Skin of body (tissue), 3 donors: ENCODE results near the gene AP2A1. TPM values are rescaled to one million over a fixed set of nuclear protein-coding genes. Genes with fewer than 3 reads are reported as not detected.

Source experiments
- DNase-seq: peaks from one replicate; lab custom pipeline; 2025; lab: John Stamatoyannopoulos, UW
- small RNA-seq: library from RNA; depleted of rRNA; stranded (forward); fragments of <200 nt; gene quantifications from one replicate; pipeline ENCODE3, GENCODE V24; 2014; ENCODE audit warnings: low replicate concordance
- total RNA-seq: library from RNA; depleted of rRNA; stranded (reverse); fragments of >200 nt; gene quantifications from one replicate; pipeline ENCODE4 v1.2.3, GENCODE V29; 2014

The AP2A1 gene
- total RNA-seq, 1 donor from 2014 or later: 31.4 TPM

GRCh38 chr19:49854378-49855263, 87.8 kb downstream of the AP2A1 start:
- no peak for DNase-seq

GRCh38 chr19:49855277-49855675, 88.5 kb downstream of the AP2A1 start:
- no peak for DNase-seq

GRCh38 chr19:49855676-49856573, 89.1 kb downstream of the AP2A1 start:
- no peak for DNase-seq

- no peak for DNase-seq
Observed at GRCh38 chr19:49856574-49857021, 89.8 kb downstream of the AP2A1 start.

Small RNAs within 50 kb of the gene (small RNA-seq; reads per million reads assigned to genes)
- gene MIR4749: not detected
- not detected for gene MIR6799
- not detected for gene RNU6-841P

Other genes starting within 250 kb of the AP2A1 start
- 71.9 TPM for gene RCN3, start 239.0 kb upstream of the AP2A1 start, total RNA-seq
- 28.4 TPM for gene NOSIP, start 186.4 kb upstream of the AP2A1 start, total RNA-seq
- 2.8 TPM for gene PRRG2, start 185.7 kb upstream of the AP2A1 start, total RNA-seq
- gene PRR12, start 175.8 kb upstream of the AP2A1 start, total RNA-seq: 6.9 TPM
- gene RRAS, start 126.9 kb upstream of the AP2A1 start, total RNA-seq: 10.2 TPM
- 8.5 TPM for gene SCAF1, start 124.8 kb upstream of the AP2A1 start, total RNA-seq
- 42.6 TPM for gene IRF3, start 101.1 kb upstream of the AP2A1 start, total RNA-seq
- gene BCL2L12, start 101.1 kb upstream of the AP2A1 start, total RNA-seq: 5.0 TPM
- 129 TPM for gene PRMT1, start 89.7 kb upstream of the AP2A1 start, total RNA-seq
- 0.69 TPM for gene ADM5, start 77.4 kb upstream of the AP2A1 start, total RNA-seq
- gene CPT1C, start 75.9 kb upstream of the AP2A1 start, total RNA-seq: 1.6 TPM
- gene TSKS, start 3.7 kb upstream of the AP2A1 start, total RNA-seq: 0.30 TPM
- 13.4 TPM for gene FUZ, start 46.3 kb downstream of the AP2A1 start, total RNA-seq
- 17.4 TPM for gene MED25, start 51.3 kb downstream of the AP2A1 start, total RNA-seq
- 46.4 TPM for gene PTOV1, start 84.2 kb downstream of the AP2A1 start, total RNA-seq
- 25.2 TPM for gene PNKP, start 100.6 kb downstream of the AP2A1 start, total RNA-seq
- 4.3 TPM for gene AKT1S1, start 110.4 kb downstream of the AP2A1 start, total RNA-seq
- gene TBC1D17, start 110.7 kb downstream of the AP2A1 start, total RNA-seq: 12.9 TPM
- gene IL4I1, start 129.9 kb downstream of the AP2A1 start, total RNA-seq: 0.49 TPM
- 2.0 TPM for gene ATF5, start 162.2 kb downstream of the AP2A1 start, total RNA-seq
- gene NUP62, start 162.5 kb downstream of the AP2A1 start, total RNA-seq: 19.0 TPM
- 0.79 TPM for gene SIGLEC11, start 194.2 kb downstream of the AP2A1 start, total RNA-seq